ENCODE data around the gene CDC16.

CDC16 gene

DNA sequence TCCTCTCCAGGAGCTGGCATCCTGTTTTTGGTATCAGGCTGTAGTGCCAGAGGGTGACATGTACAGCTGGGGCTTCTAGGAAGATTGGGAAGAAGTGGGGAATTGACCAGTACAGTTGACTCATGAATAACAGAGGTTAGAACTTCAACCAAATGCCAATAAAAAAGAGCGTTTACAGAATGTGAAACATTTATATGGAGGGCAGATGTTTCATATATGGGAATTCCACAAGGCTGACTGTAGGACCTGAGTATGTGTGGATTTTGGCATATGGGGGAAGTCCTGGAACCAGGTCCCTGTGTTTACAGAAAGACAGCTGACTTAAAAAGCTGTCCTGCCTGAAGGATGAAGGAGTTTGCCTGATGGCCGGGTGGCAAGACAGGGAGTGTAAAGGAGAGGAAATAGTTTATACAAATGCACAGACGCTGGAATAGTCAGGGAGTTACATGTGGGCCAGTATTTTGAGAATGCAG, 84.8 kb downstream of the CDC16 start:
- DNase-seq (ENCODE audit: low spot score), result no peak

DNA sequence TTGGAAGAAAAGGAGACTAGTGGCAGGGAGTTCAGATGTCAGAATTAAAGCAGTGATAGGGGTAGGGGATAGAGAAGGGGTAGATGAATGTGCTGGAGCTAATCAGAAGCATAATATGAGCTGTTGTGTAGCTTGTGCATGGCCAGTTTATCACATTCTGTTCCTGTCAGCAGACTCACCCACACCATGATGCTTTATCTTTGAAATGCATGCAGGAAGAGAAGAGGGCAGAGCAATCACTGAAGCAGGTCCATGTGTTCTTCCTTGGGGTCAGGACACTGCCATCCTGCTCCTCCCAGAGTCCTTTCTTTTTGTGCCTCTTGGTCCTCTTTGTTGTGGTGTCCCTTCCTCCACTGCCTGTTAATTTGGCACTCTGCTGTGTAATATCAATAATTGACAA, 85.4 kb downstream of the CDC16 start:
- no peak for DNase-seq (ENCODE audit: low spot score)
- TF ChIP-seq, protein P1, sequence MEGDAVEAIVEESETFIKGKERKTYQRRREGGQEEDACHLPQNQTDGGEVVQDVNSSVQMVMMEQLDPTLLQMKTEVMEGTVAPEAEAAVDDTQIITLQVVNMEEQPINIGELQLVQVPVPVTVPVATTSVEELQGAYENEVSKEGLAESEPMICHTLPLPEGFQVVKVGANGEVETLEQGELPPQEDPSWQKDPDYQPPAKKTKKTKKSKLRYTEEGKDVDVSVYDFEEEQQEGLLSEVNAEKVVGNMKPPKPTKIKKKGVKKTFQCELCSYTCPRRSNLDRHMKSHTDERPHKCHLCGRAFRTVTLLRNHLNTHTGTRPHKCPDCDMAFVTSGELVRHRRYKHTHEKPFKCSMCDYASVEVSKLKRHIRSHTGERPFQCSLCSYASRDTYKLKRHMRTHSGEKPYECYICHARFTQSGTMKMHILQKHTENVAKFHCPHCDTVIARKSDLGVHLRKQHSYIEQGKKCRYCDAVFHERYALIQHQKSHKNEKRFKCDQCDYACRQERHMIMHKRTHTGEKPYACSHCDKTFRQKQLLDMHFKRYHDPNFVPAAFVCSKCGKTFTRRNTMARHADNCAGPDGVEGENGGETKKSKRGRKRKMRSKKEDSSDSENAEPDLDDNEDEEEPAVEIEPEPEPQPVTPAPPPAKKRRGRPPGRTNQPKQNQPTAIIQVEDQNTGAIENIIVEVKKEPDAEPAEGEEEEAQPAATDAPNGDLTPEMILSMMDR (IDR thresholded peaks at IDR 0.05; ENCODE audit: extremely low read depth, missing control alignments), result no peak

More for the DNA sequence above, 84.8 kb downstream of the CDC16 start:
- TF ChIP-seq, protein P1 (IDR thresholded peaks at IDR 0.05; ENCODE audit: extremely low read depth, missing control alignments), result no peak

DNA sequence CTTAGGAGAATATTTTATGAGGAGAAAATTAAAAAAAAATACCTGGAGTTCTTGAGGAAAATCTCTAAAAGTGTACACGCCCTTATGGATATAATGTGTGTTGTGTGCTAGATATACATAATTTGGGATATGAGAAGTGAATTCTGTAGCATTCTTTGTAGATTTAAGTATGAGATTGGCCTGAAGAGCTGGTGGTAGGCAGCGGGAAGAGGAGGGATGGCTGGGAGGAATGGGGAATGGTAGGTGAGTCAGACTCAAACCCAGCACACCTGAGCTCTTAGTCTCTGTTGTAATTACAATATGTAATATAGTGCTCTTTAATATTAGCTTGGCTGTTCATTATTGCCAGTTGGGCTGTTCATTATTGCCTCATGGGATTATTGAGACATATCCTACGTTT, 86.6 kb downstream of the CDC16 start:
- TF ChIP-seq, protein P1 (IDR thresholded peaks at IDR 0.05; ENCODE audit: extremely low read depth, missing control alignments), result no peak
- DNase-seq (ENCODE audit: low spot score), result no peak
